Activated CD4-positive, alpha-beta T cell treated with anti-CD3 and anti-CD28 coated beads for 36 hours (primary cell): ENCODE measurements around the gene DGKD. TPM values are rescaled to one million over a fixed set of nuclear protein-coding genes. Genes with fewer than 3 reads are reported as not detected.
A peak's percentile ranks its signal among the peaks of the same experiment; 100 is the strongest.

Source experiments
- ATAC-seq: fragments of 200-7000 bp; cut with Tn5 transposase; one replicate; pipeline ENCODE4 v1.10.0; 2021; ENCODE audit warnings: mild to moderate bottlenecking, moderate library complexity
- CTCF ChIA-PET: fragments of 350-600 bp; sonication (Branson Sonifier 250); formaldehyde crosslinking; loops from one replicate; lab custom pipeline; 2021; ENCODE audit warnings: antibody characterized with exemption; lab: Charles Lee
- POLR2A ChIA-PET: fragments of 350-600 bp; sonication (Branson Sonifier 250); formaldehyde crosslinking; loops from one replicate; lab custom pipeline; 2021; ENCODE audit warnings: antibody characterized with exemption, inconsistent platforms; lab: Charles Lee
- DNase-seq: peaks from one replicate; pipeline ENCODE4 v3.0.0-alpha.2; 2020
- H3K27ac Mint-ChIP-seq: one replicate; pipeline ENCODE4 v1.8.0; 2021; ENCODE audit warnings: mixed read lengths
- H3K27me3 Mint-ChIP-seq: one replicate; pipeline ENCODE4 v1.8.0; 2021; ENCODE audit warnings: mixed read lengths
- H3K36me3 Mint-ChIP-seq: one replicate; pipeline ENCODE4 v1.8.0; 2021; ENCODE audit warnings: low read depth, mixed read lengths
- H3K4me1 Mint-ChIP-seq: one replicate; pipeline ENCODE4 v1.8.0; 2021; ENCODE audit warnings: mixed read lengths
- H3K4me3 Mint-ChIP-seq: one replicate; pipeline ENCODE4 v1.8.0; 2021; ENCODE audit warnings: mild to moderate bottlenecking, moderate library complexity, mixed read lengths
- H3K9me3 Mint-ChIP-seq: one replicate; pipeline ENCODE4 v1.8.0; 2021; ENCODE audit warnings: low read depth, mixed read lengths
- intact Hi-C, 2 experiments: fragments of 100-400 bp; cut with DNase I in 1 of 2; cut with micrococcal nuclease in 1 of 2; formaldehyde crosslinking; loops; one replicate each; pipeline versions ENCODE4 v1.14.2 to v1.15.1; 2022 to 2024; cut with DNase I, micrococcal nuclease
- total RNA-seq, 2 experiments: library from RNA; stranded (reverse); gene quantifications; one replicate each; pipeline ENCODE4 v1.2.3, GENCODE V29; 2021

Gene DGKD
- total RNA-seq = 10 to 100 TPM; 57.0 to 62.6 TPM

- CTCF ChIA-PET = interaction anchor here (0.6 to 1.5 kb wide), 10 partner anchors 10 to 97 kb away, joined by 3 to 7 read pairs (median 3); no protein-coding TSS in a partner anchor
Measured at GRCh38 chr2:233353769-233354499, at the start of gene DGKD. TSS of gene DGKD (plus strand) at chr2:233354494. CDS start at chr2:233354519, 25 bp downstream.

GRCh38 chr2:233307565-233307964, 46.7 kb upstream of the DGKD start, which contains the start of gene SAG:
TSS of gene SAG (plus strand) at chr2:233307816. CDS start at chr2:233309190, 1,374 bp downstream.
- Mint-ChIP-seq H3K9me3 (no peaks in the 10 kb centered on the region), H3K4me1 (no peaks in the 10 kb centered on the region), H3K27me3 (no peaks in the 10 kb centered on the region), H3K4me3 (no peak within 1 kb of the TSS), H3K36me3 (no peaks in the 10 kb centered on the region), H3K27ac (no peak within 1 kb of the TSS)
- DNase-seq (no peak), ATAC-seq (no peak)
- POLR2A ChIA-PET = interaction anchor here (0.7 kb wide), 2 partner anchors 493 to 703 kb away, joined by 3 to 5 read pairs; no protein-coding TSS in a partner anchor
- intact Hi-C loops = loop anchor here in 1 of 2 experiments (10.0 kb wide), 1 partner anchor 407 kb away; the partner anchor contains the start of genes UGT1A4 and UGT1A5
- CTCF ChIA-PET = no interaction called here

More at GRCh38 chr2:233353769-233354499, at the start of gene DGKD:
- Mint-ChIP-seq H3K36me3 (peaks cover 32% of the 10 kb centered on the region), H3K27me3 (no peaks in the 10 kb centered on the region), H3K4me1 (peaks cover 63% of the 10 kb centered on the region), H3K9me3 (no peaks in the 10 kb centered on the region), H3K4me3 (peak within 1 kb of the TSS; percentile 85), H3K27ac (peak within 1 kb of the TSS; percentile 80)
- intact Hi-C loops = loop anchor here (1.0 to 5.0 kb wide), 8 partner anchors 33 to 1572 kb away; partner anchors contain the start of genes ATG16L1 (in 1 of the 2), EIF4E2 (in 1 of the 2), GIGYF2 (in 1 of the 2) and INPP5D (in 1 of the 2)
- ATAC-seq (peak; percentile 62), DNase-seq (peak; percentile 88)
- POLR2A ChIA-PET = interaction anchor here (0.8 kb wide), 1 partner anchor 12 kb away, joined by 4 read pairs; no protein-coding TSS in a partner anchor

- POLR2A ChIA-PET = no interaction called here
- ATAC-seq (no peak), DNase-seq (no peak)
- H3K27me3 Mint-ChIP-seq = no peaks in the 10 kb centered on the region
- H3K36me3 Mint-ChIP-seq = no peaks in the 10 kb centered on the region
- H3K4me3 Mint-ChIP-seq = no peak overlapping the region
- no peak overlapping the region for H3K27ac Mint-ChIP-seq
- intact Hi-C loops = no loop called here
- no peaks in the 10 kb centered on the region for H3K9me3 Mint-ChIP-seq
- no peaks in the 10 kb centered on the region for H3K4me1 Mint-ChIP-seq
- CTCF ChIA-PET = no interaction called here
Measured at GRCh38 chr2:233311241-233311926, 42.9 kb upstream of the DGKD start.

GRCh38 chr2:233312874-233313273, 41.4 kb upstream of the DGKD start:
- DNase-seq (no peak), ATAC-seq (no peak)
- H3K27ac Mint-ChIP-seq = no peak overlapping the region
- CTCF ChIA-PET = interaction anchor here (0.7 kb wide), 1 partner anchor 22 kb away, joined by 3 read pairs; no protein-coding TSS in a partner anchor
- no peaks in the 10 kb centered on the region for H3K4me1 Mint-ChIP-seq
- no peaks in the 10 kb centered on the region for H3K9me3 Mint-ChIP-seq
- H3K27me3 Mint-ChIP-seq = no peaks in the 10 kb centered on the region
- intact Hi-C loops = no loop called here
- H3K4me3 Mint-ChIP-seq = no peak overlapping the region
- POLR2A ChIA-PET = no interaction called here
- H3K36me3 Mint-ChIP-seq = no peaks in the 10 kb centered on the region

- no peaks in the 10 kb centered on the region for H3K4me1 Mint-ChIP-seq
- no peaks in the 10 kb centered on the region for H3K27me3 Mint-ChIP-seq
- CTCF ChIA-PET = no interaction called here
- POLR2A ChIA-PET = no interaction called here
- intact Hi-C loops = no loop called here
- no peak overlapping the region for H3K27ac Mint-ChIP-seq
- H3K9me3 Mint-ChIP-seq = no peaks in the 10 kb centered on the region
- no peak for ATAC-seq
- no peak overlapping the region for H3K4me3 Mint-ChIP-seq
- DNase-seq = no peak
- no peaks in the 10 kb centered on the region for H3K36me3 Mint-ChIP-seq
Measured at GRCh38 chr2:233314180-233314925, 39.9 kb upstream of the DGKD start.

- CTCF ChIA-PET = interaction anchor here (1.2 kb wide), 1 partner anchor 15 kb away, joined by 4 read pairs; no protein-coding TSS in a partner anchor
Measured at GRCh38 chr2:233317196-233317943, 36.9 kb upstream of the DGKD start.

GRCh38 chr2:233319256-233319655, 35.0 kb upstream of the DGKD start:
- no peak overlapping the region for H3K27ac Mint-ChIP-seq
- CTCF ChIA-PET = no interaction called here
- POLR2A ChIA-PET = no interaction called here
- DNase-seq (no peak), ATAC-seq (no peak)
- no peaks in the 10 kb centered on the region for H3K27me3 Mint-ChIP-seq
- intact Hi-C loops = no loop called here
- no peaks in the 10 kb centered on the region for H3K36me3 Mint-ChIP-seq
- no peaks in the 10 kb centered on the region for H3K4me1 Mint-ChIP-seq
- H3K4me3 Mint-ChIP-seq = no peak overlapping the region
- no peaks in the 10 kb centered on the region for H3K9me3 Mint-ChIP-seq

More at GRCh38 chr2:233317196-233317943, 36.9 kb upstream of the DGKD start:
- H3K36me3 Mint-ChIP-seq = no peaks in the 10 kb centered on the region
- intact Hi-C loops = no loop called here
- no peak overlapping the region for H3K27ac Mint-ChIP-seq
- no peaks in the 10 kb centered on the region for H3K9me3 Mint-ChIP-seq
- H3K27me3 Mint-ChIP-seq = no peaks in the 10 kb centered on the region
- H3K4me3 Mint-ChIP-seq = no peak overlapping the region
- ATAC-seq = no peak
- no peak for DNase-seq
- POLR2A ChIA-PET = no interaction called here
- no peaks in the 10 kb centered on the region for H3K4me1 Mint-ChIP-seq

- ChIA-PET CTCF (interaction anchor here (0.9 to 1.2 kb wide), 2 partner anchors 23 to 84 kb away, joined by 3 read pairs; no protein-coding TSS in a partner anchor), POLR2A (no interaction called here)
- DNase-seq = no peak
- Mint-ChIP-seq H3K9me3 (no peaks in the 10 kb centered on the region), H3K27me3 (no peaks in the 10 kb centered on the region), H3K27ac (no peak overlapping the region), H3K36me3 (no peaks in the 10 kb centered on the region), H3K4me3 (no peak overlapping the region), H3K4me1 (no peaks in the 10 kb centered on the region)
- intact Hi-C loops = no loop called here
- no peak for ATAC-seq
Measured at GRCh38 chr2:233320470-233320869, 33.8 kb upstream of the DGKD start.

GRCh38 chr2:233321166-233321565, 33.1 kb upstream of the DGKD start:
- Mint-ChIP-seq H3K36me3 (no peaks in the 10 kb centered on the region), H3K4me1 (no peaks in the 10 kb centered on the region), H3K27ac (no peak overlapping the region), H3K27me3 (no peaks in the 10 kb centered on the region), H3K4me3 (no peak overlapping the region), H3K9me3 (no peaks in the 10 kb centered on the region)
- DNase-seq (no peak), ATAC-seq (no peak)
- ChIA-PET CTCF (interaction anchor here (0.6 to 1.2 kb wide), 2 partner anchors 23 to 267 kb away, joined by 3 to 4 read pairs; no protein-coding TSS in a partner anchor), POLR2A (interaction anchor here (0.6 kb wide), 2 partner anchors 118 to 503 kb away, joined by 3 to 10 read pairs; no protein-coding TSS in a partner anchor)
- intact Hi-C loops = no loop called here

- intact Hi-C loops = no loop called here
- Mint-ChIP-seq H3K9me3 (no peaks in the 10 kb centered on the region), H3K36me3 (no peaks in the 10 kb centered on the region), H3K4me1 (no peaks in the 10 kb centered on the region), H3K27me3 (no peaks in the 10 kb centered on the region), H3K4me3 (no peak overlapping the region), H3K27ac (no peak overlapping the region)
- ChIA-PET POLR2A (no interaction called here), CTCF (no interaction called here)
- DNase-seq = peak; percentile 15
- ATAC-seq = no peak
Measured at GRCh38 chr2:233323851-233324250, 30.4 kb upstream of the DGKD start.
